HG03064 (cell line): ENCODE data around the gene CD8B.
"Not testable (repeated sequence)": the region's sequence is repeated elsewhere in the genome, so short reads cannot be mapped to it uniquely, and the experiment has no call there.

Source experiments
- ATAC-seq: cut with Tn5 transposase; IDR thresholded peaks from one replicate; pipeline ENCODE4 v1.9.1; 2021; ENCODE audit warnings: low read depth; ENCODE audit not compliant: unreplicated experiment

CD8B gene

GRCh38 chr2:86861628-86862379, at the start of gene CD8B:
CD8B (minus strand) TSS chr2:86861886; CDS start chr2:86861865, 21 bp downstream.
- not testable (repeated sequence) for ATAC-seq

GRCh38 chr2:86905868-86906267, 44.2 kb upstream of the CD8B start:
- ATAC-seq: not testable (repeated sequence)

GRCh38 chr2:86900687-86901086, 39.0 kb upstream of the CD8B start:
- ATAC-seq: not testable (repeated sequence)

GRCh38 chr2:86886026-86886425, 24.3 kb upstream of the CD8B start:
- ATAC-seq: not testable (repeated sequence)

- ATAC-seq: not testable (repeated sequence)
These were observed 21.2 kb upstream of the CD8B start for GRCh38 chr2:86882865-86883264.

GRCh38 chr2:86882118-86882665, 20.5 kb upstream of the CD8B start:
- not testable (repeated sequence) for ATAC-seq

GRCh38 chr2:86878986-86879385, 17.3 kb upstream of the CD8B start:
- not testable (repeated sequence) for ATAC-seq

GRCh38 chr2:86870941-86871340, 9.3 kb upstream of the CD8B start:
- ATAC-seq: not testable (repeated sequence)

GRCh38 chr2:86868895-86869468, 7.3 kb upstream of the CD8B start:
- not testable (repeated sequence) for ATAC-seq

GRCh38 chr2:86862380-86862703, 656 bp upstream of the CD8B start:
- ATAC-seq: not testable (repeated sequence)

- not testable (repeated sequence) for ATAC-seq
These were observed 511 bp downstream of the CD8B start for GRCh38 chr2:86861175-86861574.

GRCh38 chr2:86860573-86860972, 1.1 kb downstream of the CD8B start:
- ATAC-seq: not testable (repeated sequence)

GRCh38 chr2:86857688-86858087, 4.0 kb downstream of the CD8B start:
- ATAC-seq: not testable (repeated sequence)

GRCh38 chr2:86856498-86856897, 5.2 kb downstream of the CD8B start:
- ATAC-seq: not testable (repeated sequence)

GRCh38 chr2:86855981-86856380, 5.7 kb downstream of the CD8B start:
- ATAC-seq: not testable (repeated sequence)

GRCh38 chr2:86851581-86851980, 10.1 kb downstream of the CD8B start:
- not testable (repeated sequence) for ATAC-seq

GRCh38 chr2:86842607-86843234, 19.0 kb downstream of the CD8B start:
- not testable (repeated sequence) for ATAC-seq

- ATAC-seq: not testable (repeated sequence)
These were observed 20.4 kb downstream of the CD8B start for GRCh38 chr2:86841330-86841729.

GRCh38 chr2:86839871-86840548, 21.7 kb downstream of the CD8B start:
- not testable (repeated sequence) for ATAC-seq

- ATAC-seq: not testable (repeated sequence)
These were observed 22.2 kb downstream of the CD8B start for GRCh38 chr2:86839455-86839854.

- ATAC-seq: not testable (repeated sequence)
These were observed 24.0 kb downstream of the CD8B start for GRCh38 chr2:86837714-86838113.
